CD8-positive, alpha-beta memory T cell (primary cell): ENCODE data around the gene EHBP1L1. TPM values are rescaled to one million over a fixed set of nuclear protein-coding genes. Genes with fewer than 3 reads are reported as not detected.

Source experiments
- CTCF ChIA-PET: fragments of 350-600 bp; sonication (Branson Sonifier 250); formaldehyde crosslinking; loops from one replicate; lab custom pipeline; 2021; ENCODE audit warnings: antibody characterized with exemption; lab: Charles Lee
- POLR2A ChIA-PET: fragments of 350-600 bp; sonication (Branson Sonifier 250); formaldehyde crosslinking; loops from one replicate; lab custom pipeline; 2021; ENCODE audit warnings: antibody characterized with exemption; lab: Charles Lee
- DNase-seq, 5 donors: peaks; one replicate each; pipeline versions ENCODE4 v3.0.0 to v3.0.0-alpha.2; 2020 to 2022; ENCODE audit warnings: mixed read lengths in 1 of 5
- H3K27ac ChIP-seq: one replicate; pipeline ENCODE4 v1.7.0; 2013; ENCODE audit warnings: low read depth, mild to moderate bottlenecking, low read length, moderate library complexity
- H3K27me3 ChIP-seq: 2 replicates; pipeline ENCODE4 v1.7.0; 2013; ENCODE audit warnings: low read length, mild to moderate bottlenecking; ENCODE audit not compliant: insufficient read depth, poor library complexity, severe bottlenecking
- H3K36me3 ChIP-seq: 2 replicates; pipeline ENCODE4 v1.7.0; 2013; ENCODE audit warnings: mild to moderate bottlenecking, low read length, moderate library complexity; ENCODE audit not compliant: insufficient read depth
- H3K4me1 ChIP-seq: 2 replicates; pipeline ENCODE4 v1.7.0; 2013; ENCODE audit warnings: mild to moderate bottlenecking, low read length, moderate library complexity; ENCODE audit not compliant: insufficient read depth
- H3K4me3 ChIP-seq: 2 replicates; pipeline ENCODE4 v1.7.0; 2013; ENCODE audit warnings: mild to moderate bottlenecking, low read length
- H3K9me3 ChIP-seq: 2 replicates; pipeline ENCODE4 v1.7.0; 2013; ENCODE audit warnings: mild to moderate bottlenecking, low read length
- H3K27ac Mint-ChIP-seq, 8 donors: one replicate each; pipeline ENCODE4 v1.8.0; 2020 to 2021; ENCODE audit warnings: mixed read lengths in 8 of 8, mild to moderate bottlenecking in 6 of 8, inconsistent platforms in 3 of 8, moderate library complexity in 3 of 8
- H3K27me3 Mint-ChIP-seq, 2 donors: one replicate each; pipeline ENCODE4 v1.8.0; 2020 to 2021; ENCODE audit warnings: mixed read lengths in 2 of 2, mild to moderate bottlenecking in 1 of 2, moderate library complexity in 1 of 2
- H3K36me3 Mint-ChIP-seq, 3 donors: one replicate each; pipeline ENCODE4 v1.8.0; 2020 to 2021; ENCODE audit warnings: mixed read lengths in 3 of 3, inconsistent platforms in 1 of 3, mild to moderate bottlenecking in 1 of 3
- H3K4me1 Mint-ChIP-seq, 3 donors: one replicate each; pipeline ENCODE4 v1.8.0; 2020 to 2021; ENCODE audit warnings: mixed read lengths in 3 of 3, inconsistent platforms in 1 of 3, mild to moderate bottlenecking in 1 of 3
- H3K4me3 Mint-ChIP-seq, 7 donors: one replicate each; pipeline ENCODE4 v1.8.0; 2020 to 2021; ENCODE audit warnings: mixed read lengths in 7 of 7, mild to moderate bottlenecking in 6 of 7, moderate library complexity in 4 of 7, inconsistent platforms in 2 of 7
- H3K9me3 Mint-ChIP-seq, 5 donors: one replicate each; pipeline ENCODE4 v1.8.0; 2020 to 2022; ENCODE audit warnings: mixed read lengths in 5 of 5, mild to moderate bottlenecking in 3 of 5, moderate library complexity in 2 of 5, inconsistent platforms in 1 of 5
- polyA plus RNA-seq: library from polyadenylated mRNA; unstranded; fragments of 300-500 nt; fragmentation: Illumina TruSeq; gene quantifications from one replicate; pipeline ENCODE4 v1.2.3, GENCODE V29; 2021
- total RNA-seq, 2 experiments: library from RNA; stranded (reverse); gene quantifications; one replicate each; pipeline ENCODE4 v1.2.3, GENCODE V29; 2021

The EHBP1L1 gene
- total RNA-seq: 100 to 1,000 TPM in 1 of 2 experiments, 10 to 100 TPM in 1; 97.3 to 100 TPM
- 25.1 TPM for polyA plus RNA-seq

DNA sequence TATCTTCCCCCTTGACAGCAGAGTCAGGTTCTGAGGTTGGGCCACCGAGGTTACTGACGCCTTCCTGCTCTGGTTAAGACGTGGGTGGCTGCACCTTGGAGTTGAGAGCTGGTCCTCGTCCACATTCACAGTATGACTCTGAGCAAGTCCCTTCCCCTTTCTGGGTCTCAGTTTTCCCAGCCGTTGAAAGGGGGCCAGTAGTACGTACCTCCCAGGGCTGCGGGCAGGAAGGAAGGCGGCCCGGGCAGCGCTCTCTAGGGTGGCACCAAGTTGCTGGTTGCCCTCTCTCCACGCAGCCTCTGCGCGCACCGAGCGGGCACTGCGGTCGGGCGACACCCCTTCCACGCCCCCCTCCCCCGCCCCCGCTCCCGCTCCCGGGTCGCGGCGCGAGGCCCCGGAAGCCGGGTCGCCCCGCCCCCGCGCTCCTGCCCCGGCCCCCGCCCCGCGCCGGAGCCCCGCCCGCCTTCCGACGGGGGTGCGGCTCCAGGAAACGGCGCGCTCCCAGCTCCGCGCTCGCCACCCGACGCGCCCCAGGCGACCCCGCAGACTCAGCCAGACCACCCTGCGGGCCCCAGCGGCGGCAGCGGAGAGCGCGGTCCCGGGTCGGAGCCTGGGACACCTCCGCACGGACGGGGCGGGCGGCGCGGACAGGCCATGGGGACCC, at the start of gene EHBP1L1:
Gene EHBP1L1, plus strand, starts transcription at position 486 of the 664 bp plus-strand sequence. CDS start 250 bp downstream, outside the sequence.
- H3K4me1 Mint-ChIP-seq: peaks cover 54 to 72% (median 54%) of the 10 kb centered on the region in 3 donors

GRCh38 chr11:65526744-65527143, 49.1 kb upstream of the EHBP1L1 start:
- Mint-ChIP-seq H3K27me3 (peaks cover 0 to 1% of the 10 kb centered on the region in 2 donors), H3K27ac (peak overlapping the region in 1 of 8 donors; percentile 87), H3K9me3 (no peaks in the 10 kb centered on the region), H3K36me3 (peaks cover 0 to 36% (median 8%) of the 10 kb centered on the region in 3 donors), H3K4me1 (peaks cover 48 to 64% (median 49%) of the 10 kb centered on the region in 3 donors), H3K4me3 (peak overlapping the region in 6 of 7 donors; percentile 23 to 86 (median 80))
- POLR2A ChIA-PET: interaction anchor here (0.5 to 0.8 kb wide), 3 partner anchors 15 to 23 kb away, joined by 3 to 6 read pairs (median 3); no protein-coding TSS in a partner anchor
- H3K9me3 ChIP-seq: no peaks in the 10 kb centered on the region
- H3K4me3 ChIP-seq: no peak overlapping the region
- no peaks in the 10 kb centered on the region for H3K27me3 ChIP-seq
- H3K36me3 ChIP-seq: peaks cover 29% of the 10 kb centered on the region
- no peak for DNase-seq
- H3K27ac ChIP-seq: no peak overlapping the region
- peaks cover 55% of the 10 kb centered on the region for H3K4me1 ChIP-seq
- CTCF ChIA-PET: interaction anchor here (2.3 to 3.8 kb wide), 3 partner anchors 10 to 66 kb away, joined by 7 to 42 read pairs (median 11); no protein-coding TSS in a partner anchor

More for the DNA sequence above, at the start of gene EHBP1L1:
- H3K4me3 Mint-ChIP-seq: peak within 1 kb of the TSS; percentile 91 to 99 (median 96)
- Histone ChIP-seq H3K36me3 (peaks cover 11% of the 10 kb centered on the region), H3K4me1 (peaks cover 60% of the 10 kb centered on the region), H3K27ac (peak within 1 kb of the TSS; percentile 89), H3K9me3 (no peaks in the 10 kb centered on the region), H3K27me3 (no peaks in the 10 kb centered on the region), H3K4me3 (peak within 1 kb of the TSS; percentile 89)
- ChIA-PET CTCF (interaction anchor here (0.7 to 6.5 kb wide), 11 partner anchors 8 to 136 kb away, joined by 3 to 66 read pairs (median 4); partner anchors contain the start of genes KAT5 and PCNX3), POLR2A (interaction anchor here (0.6 to 3.4 kb wide), 13 partner anchors 10 to 273 kb away, joined by 3 to 32 read pairs (median 4); partner anchors contain the start of gene PCNX3)
- H3K9me3 Mint-ChIP-seq: peaks cover 0 to 2% (median 0%) of the 10 kb centered on the region in 5 donors
- peaks cover 0 to 41% (median 6%) of the 10 kb centered on the region in 3 donors for H3K36me3 Mint-ChIP-seq
- H3K27me3 Mint-ChIP-seq: peaks cover 0 to 1% of the 10 kb centered on the region in 2 donors
- peak within 1 kb of the TSS; percentile 95 to 100 (median 98) for H3K27ac Mint-ChIP-seq
- peak; percentile 78 to 87 (median 81) for DNase-seq

DNA sequence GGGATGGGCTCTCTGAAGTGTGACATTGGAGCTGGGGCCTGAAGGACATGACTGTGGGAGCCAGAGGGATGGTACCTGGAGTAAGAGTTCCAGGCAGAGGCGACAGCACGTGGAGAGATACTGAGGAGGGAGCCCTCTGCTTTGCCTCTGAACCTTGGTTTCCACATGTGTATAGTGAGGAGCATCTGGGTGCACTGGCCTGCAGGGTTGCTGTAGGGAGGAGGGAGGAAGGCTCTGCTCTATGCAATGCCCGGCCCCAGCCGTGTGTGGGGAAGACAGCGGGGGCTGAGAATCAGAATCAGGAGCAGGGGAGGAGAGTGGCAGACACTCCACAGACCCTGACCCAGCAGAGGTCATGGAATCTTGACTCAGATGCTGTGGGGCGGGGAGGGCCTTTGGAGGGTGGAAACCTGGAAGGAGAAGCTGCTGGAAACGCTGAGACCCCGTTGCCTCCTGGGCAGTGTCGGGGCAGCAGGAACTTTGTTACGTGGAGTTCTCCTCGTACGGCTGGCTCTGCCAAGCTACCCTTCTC, 47.0 kb upstream of the EHBP1L1 start:
- H3K9me3 ChIP-seq: no peaks in the 10 kb centered on the region
- POLR2A ChIA-PET: interaction anchor here (1.0 kb wide), 1 partner anchor 17 kb away, joined by 3 read pairs; no protein-coding TSS in a partner anchor
- no peak overlapping the region for H3K4me3 ChIP-seq
- CTCF ChIA-PET: interaction anchor here (0.9 to 2.3 kb wide), 2 partner anchors 8 to 11 kb away, joined by 3 to 7 read pairs; no protein-coding TSS in a partner anchor
- Mint-ChIP-seq H3K27ac (peak overlapping the region in 2 of 8 donors; percentile 2 to 50), H3K4me1 (peaks cover 28 to 43% (median 30%) of the 10 kb centered on the region in 3 donors), H3K9me3 (no peaks in the 10 kb centered on the region), H3K27me3 (peaks cover 0 to 1% of the 10 kb centered on the region in 2 donors), H3K36me3 (peaks cover 0 to 50% (median 10%) of the 10 kb centered on the region in 3 donors), H3K4me3 (peak overlapping the region in 1 of 7 donors; percentile 10)
- DNase-seq: no peak
- H3K36me3 ChIP-seq: peaks cover 36% of the 10 kb centered on the region
- H3K27me3 ChIP-seq: no peaks in the 10 kb centered on the region
- H3K27ac ChIP-seq: no peak overlapping the region
- H3K4me1 ChIP-seq: peaks cover 36% of the 10 kb centered on the region

DNA sequence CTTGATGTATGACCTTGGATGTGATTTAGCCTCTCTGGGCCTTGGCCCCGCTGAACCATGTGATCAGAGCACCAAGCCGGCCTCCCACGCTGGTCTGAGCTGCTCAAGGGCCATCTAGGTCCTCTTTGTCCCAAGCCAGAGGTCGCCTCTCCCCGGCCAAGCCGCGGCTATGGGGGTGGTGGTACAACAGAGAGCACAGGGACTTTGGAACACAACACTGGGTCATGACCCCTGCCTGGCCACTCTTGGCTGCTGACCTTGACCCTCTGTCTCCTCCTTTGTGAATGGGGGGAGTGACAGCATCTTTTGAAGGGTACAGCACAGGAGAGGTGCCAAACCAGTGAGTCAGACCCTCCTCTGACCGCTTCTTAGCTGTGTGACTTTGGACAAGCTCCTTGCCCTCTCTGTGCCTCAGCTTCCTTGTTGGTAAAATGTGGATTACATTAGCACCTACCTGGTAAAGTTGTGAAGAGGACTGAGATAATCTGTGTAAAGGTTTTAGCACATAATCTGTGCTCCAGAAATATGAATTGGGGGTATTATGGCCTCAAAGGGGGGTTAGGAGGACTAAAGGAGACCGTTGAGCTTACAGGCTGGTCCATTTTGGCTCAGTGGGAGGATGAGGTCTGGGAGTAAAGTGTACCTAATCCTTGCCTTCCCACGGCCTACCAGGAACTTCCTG, 46.2 kb upstream of the EHBP1L1 start:
- peaks cover 29% of the 10 kb centered on the region for H3K4me1 ChIP-seq
- H3K4me3 ChIP-seq: no peak overlapping the region
- no peak overlapping the region for H3K27ac ChIP-seq
- H3K36me3 Mint-ChIP-seq: peaks cover 0 to 55% (median 12%) of the 10 kb centered on the region in 3 donors
- CTCF ChIA-PET: interaction anchor here (0.9 kb wide), 1 partner anchor 10 kb away, joined by 3 read pairs; no protein-coding TSS in a partner anchor
- no peak for DNase-seq
- POLR2A ChIA-PET: interaction anchor here (0.5 to 1.0 kb wide), 3 partner anchors 8 to 17 kb away, joined by 3 to 7 read pairs (median 3); no protein-coding TSS in a partner anchor
- peak overlapping the region in 7 of 8 donors; percentile 23 to 87 (median 60) for H3K27ac Mint-ChIP-seq
- no peaks in the 10 kb centered on the region for H3K27me3 ChIP-seq
- H3K9me3 ChIP-seq: no peaks in the 10 kb centered on the region
- peaks cover 36% of the 10 kb centered on the region for H3K36me3 ChIP-seq
- H3K9me3 Mint-ChIP-seq: no peaks in the 10 kb centered on the region
- peak overlapping the region in 1 of 7 donors; percentile 32 for H3K4me3 Mint-ChIP-seq
- peaks cover 20 to 35% (median 24%) of the 10 kb centered on the region in 3 donors for H3K4me1 Mint-ChIP-seq
- no peaks in the 10 kb centered on the region for H3K27me3 Mint-ChIP-seq

GRCh38 chr11:65530157-65530496, 45.7 kb upstream of the EHBP1L1 start:
- DNase-seq: peak in 1 of 5 donors; percentile 45
- CTCF ChIA-PET: interaction anchor here (2.7 kb wide), 1 partner anchor 11 kb away, joined by 11 read pairs; no protein-coding TSS in a partner anchor
- Mint-ChIP-seq H3K36me3 (peaks cover 0 to 58% (median 14%) of the 10 kb centered on the region in 3 donors), H3K9me3 (no peaks in the 10 kb centered on the region), H3K4me3 (peak overlapping the region in 1 of 7 donors; percentile 32), H3K27ac (peak overlapping the region in 7 of 8 donors; percentile 23 to 87 (median 52)), H3K27me3 (no peaks in the 10 kb centered on the region), H3K4me1 (peaks cover 20 to 35% (median 24%) of the 10 kb centered on the region in 3 donors)
- Histone ChIP-seq H3K27ac (no peak overlapping the region), H3K4me3 (no peak overlapping the region), H3K4me1 (peaks cover 29% of the 10 kb centered on the region), H3K9me3 (no peaks in the 10 kb centered on the region), H3K36me3 (peaks cover 36% of the 10 kb centered on the region), H3K27me3 (no peaks in the 10 kb centered on the region)
- POLR2A ChIA-PET: interaction anchor here (0.6 kb wide), 1 partner anchor 17 kb away, joined by 3 read pairs; no protein-coding TSS in a partner anchor

DNA sequence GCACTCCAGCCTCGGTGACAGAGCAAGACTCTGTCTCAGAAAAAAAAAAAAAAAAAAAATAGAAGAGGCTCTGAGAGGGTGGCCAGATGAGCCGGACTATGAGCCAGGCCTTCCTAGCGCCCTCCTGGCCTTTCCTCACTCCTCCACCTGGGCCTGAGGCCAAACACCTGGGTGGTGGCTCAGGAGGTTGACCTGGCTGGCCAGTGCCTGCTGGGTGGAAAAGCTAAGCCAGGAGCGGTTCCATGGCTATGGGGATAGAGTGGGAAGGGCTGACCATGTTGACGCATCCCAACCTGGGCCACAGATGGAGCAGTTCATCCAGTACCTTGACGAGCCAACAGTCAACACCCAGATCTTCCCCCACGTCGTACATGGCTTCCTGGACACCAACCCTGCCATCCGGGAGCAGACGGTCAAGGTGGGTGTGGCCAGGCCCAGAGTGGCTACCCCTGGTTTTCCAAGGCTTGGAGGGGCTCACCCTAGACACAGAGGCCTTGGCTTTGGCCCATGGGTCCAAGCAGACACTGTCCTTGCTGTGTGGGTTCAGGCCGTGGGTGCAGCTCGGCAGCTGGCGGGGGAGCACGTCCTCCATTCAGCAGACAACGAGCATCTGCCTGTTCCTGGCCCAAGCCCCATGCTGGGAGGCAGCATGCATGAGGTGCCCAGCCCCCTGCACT, 43.3 kb upstream of the EHBP1L1 start:
- H3K9me3 ChIP-seq: no peaks in the 10 kb centered on the region
- POLR2A ChIA-PET: interaction anchor here (0.6 kb wide), 1 partner anchor 283 kb away, joined by 5 read pairs; no protein-coding TSS in a partner anchor
- peaks cover 13% of the 10 kb centered on the region for H3K4me1 ChIP-seq
- no peak overlapping the region for H3K4me3 Mint-ChIP-seq
- CTCF ChIA-PET: interaction anchor here (2.7 kb wide), 1 partner anchor 8 kb away, joined by 11 read pairs; no protein-coding TSS in a partner anchor
- no peak overlapping the region for H3K4me3 ChIP-seq
- H3K27me3 ChIP-seq: no peaks in the 10 kb centered on the region
- H3K27me3 Mint-ChIP-seq: no peaks in the 10 kb centered on the region
- peaks cover 27% of the 10 kb centered on the region for H3K36me3 ChIP-seq
- H3K27ac ChIP-seq: no peak overlapping the region
- peaks cover 10 to 16% (median 14%) of the 10 kb centered on the region in 3 donors for H3K4me1 Mint-ChIP-seq
- no peak overlapping the region for H3K27ac Mint-ChIP-seq
- H3K9me3 Mint-ChIP-seq: no peaks in the 10 kb centered on the region
- no peak for DNase-seq
- peaks cover 0 to 68% (median 14%) of the 10 kb centered on the region in 3 donors for H3K36me3 Mint-ChIP-seq

- peak overlapping the region in 1 of 8 donors; percentile 54 for H3K27ac Mint-ChIP-seq
- H3K36me3 ChIP-seq: peaks cover 22% of the 10 kb centered on the region
- POLR2A ChIA-PET: no interaction called here
Observed at GRCh38 chr11:65535102-65535501, 40.8 kb upstream of the EHBP1L1 start.

More at GRCh38 chr11:65535102-65535501, 40.8 kb upstream of the EHBP1L1 start:
- H3K4me3 Mint-ChIP-seq: no peak overlapping the region
- CTCF ChIA-PET: interaction anchor here (12.4 kb wide), 1 partner anchor 56 kb away, joined by 258 read pairs; the partner anchor contains the start of gene KCNK7
- H3K27me3 Mint-ChIP-seq: no peaks in the 10 kb centered on the region
- peaks cover 4% of the 10 kb centered on the region for H3K4me1 ChIP-seq
- peaks cover 2 to 3% (median 3%) of the 10 kb centered on the region in 3 donors for H3K4me1 Mint-ChIP-seq
- DNase-seq: no peak
- H3K36me3 Mint-ChIP-seq: peaks cover 0 to 63% (median 11%) of the 10 kb centered on the region in 3 donors
- H3K27me3 ChIP-seq: no peaks in the 10 kb centered on the region
- H3K27ac ChIP-seq: no peak overlapping the region
- no peaks in the 10 kb centered on the region for H3K9me3 Mint-ChIP-seq
- no peaks in the 10 kb centered on the region for H3K9me3 ChIP-seq
- no peak overlapping the region for H3K4me3 ChIP-seq
